HG02973 (cell line): ENCODE measurements around the gene FECH.
"Not testable (repeated sequence)": the region's sequence is repeated elsewhere in the genome, so short reads cannot be mapped to it uniquely, and the experiment has no call there.

ENCODE experiments used
- ATAC-seq: cut with Tn5 transposase; IDR thresholded peaks from one replicate; pipeline ENCODE4 v1.9.1; 2021; ENCODE audit warnings: moderate library complexity; ENCODE audit not compliant: unreplicated experiment

FECH gene, protein sequence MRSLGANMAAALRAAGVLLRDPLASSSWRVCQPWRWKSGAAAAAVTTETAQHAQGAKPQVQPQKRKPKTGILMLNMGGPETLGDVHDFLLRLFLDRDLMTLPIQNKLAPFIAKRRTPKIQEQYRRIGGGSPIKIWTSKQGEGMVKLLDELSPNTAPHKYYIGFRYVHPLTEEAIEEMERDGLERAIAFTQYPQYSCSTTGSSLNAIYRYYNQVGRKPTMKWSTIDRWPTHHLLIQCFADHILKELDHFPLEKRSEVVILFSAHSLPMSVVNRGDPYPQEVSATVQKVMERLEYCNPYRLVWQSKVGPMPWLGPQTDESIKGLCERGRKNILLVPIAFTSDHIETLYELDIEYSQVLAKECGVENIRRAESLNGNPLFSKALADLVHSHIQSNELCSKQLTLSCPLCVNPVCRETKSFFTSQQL

DNA sequence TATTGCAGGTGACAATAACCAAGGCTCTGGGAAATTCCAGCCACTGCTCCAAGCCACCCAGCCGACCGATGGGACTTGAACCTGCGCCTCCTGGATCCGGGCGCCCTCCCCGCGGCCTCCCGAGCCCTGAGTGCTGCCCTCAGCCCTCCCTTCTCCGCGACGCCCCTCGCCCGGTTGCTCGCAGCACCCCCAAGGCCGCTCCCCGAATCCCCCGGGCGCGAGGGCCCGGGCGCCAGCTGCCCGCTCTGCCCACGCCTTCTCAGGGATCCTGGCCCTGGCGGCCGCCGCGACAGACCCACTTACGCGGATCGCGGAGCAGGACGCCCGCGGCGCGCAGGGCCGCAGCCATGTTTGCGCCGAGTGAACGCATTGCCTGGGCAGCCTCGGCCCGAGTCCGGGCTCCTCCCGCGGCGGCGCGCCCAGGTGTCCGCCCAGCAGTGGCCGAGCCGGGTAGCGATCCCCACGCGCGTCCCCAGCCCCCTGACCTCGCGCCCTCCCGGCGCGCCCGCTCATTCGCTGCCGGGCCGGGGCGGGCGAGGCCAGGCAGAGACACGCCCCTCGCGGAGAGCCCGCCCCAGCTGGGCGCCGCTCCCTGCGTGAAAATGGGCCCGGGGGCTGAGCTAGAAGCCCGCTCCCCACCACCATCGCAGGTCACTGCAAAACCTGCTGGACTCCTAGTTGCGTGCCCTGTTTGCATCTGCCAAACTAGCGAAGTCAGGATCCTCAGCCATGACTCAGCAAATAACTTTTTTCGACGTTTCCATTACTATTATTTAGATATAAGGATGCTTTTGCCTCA, at the start of gene FECH:
Gene FECH (minus strand): TSS at position 452 of the 799 bp plus-strand sequence. CDS start 82 bp downstream, at position 370.
- ATAC-seq: peak; percentile 79

DNA sequence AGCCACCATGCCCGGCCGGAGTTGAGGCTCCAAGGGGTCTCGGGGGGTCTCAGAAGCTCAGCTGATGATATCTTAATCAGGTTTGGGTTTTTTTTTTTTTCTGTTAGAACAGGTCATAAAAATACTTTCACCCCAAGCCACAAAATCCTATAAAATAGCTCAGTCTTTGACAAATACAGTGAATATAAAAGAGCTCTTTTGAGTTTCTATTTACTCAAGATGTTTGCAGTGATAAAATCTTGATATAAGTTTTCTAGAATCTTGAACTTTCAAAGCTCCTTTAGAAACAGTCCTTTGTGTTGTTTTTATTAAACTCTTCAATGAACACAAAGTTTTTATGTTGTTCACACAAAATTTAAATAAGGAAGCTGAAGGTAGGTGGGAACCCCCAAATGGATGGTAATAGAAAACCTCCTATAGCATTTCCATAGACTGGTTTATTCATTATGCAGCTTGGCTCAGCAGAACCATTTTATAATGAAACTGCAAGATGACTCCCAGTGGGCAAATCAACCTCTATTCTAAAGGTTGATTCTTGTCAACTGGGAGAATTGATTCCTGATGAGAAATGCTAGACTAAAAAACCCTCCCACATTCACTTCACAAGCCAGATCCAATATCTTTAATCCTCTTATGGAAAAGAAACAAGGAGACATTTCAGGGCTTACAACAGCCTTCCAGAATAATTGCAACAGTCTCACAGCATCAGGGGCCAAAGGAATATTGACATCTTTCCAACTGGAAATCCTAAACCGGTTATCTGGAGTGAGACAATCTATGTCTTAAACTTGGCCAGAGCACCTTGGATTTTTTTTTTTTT, 48.7 kb upstream of the FECH start:
- ATAC-seq: no peak

- ATAC-seq: no peak
Measured at GRCh38 chr18:57631697-57632096, 45.2 kb upstream of the FECH start.

DNA sequence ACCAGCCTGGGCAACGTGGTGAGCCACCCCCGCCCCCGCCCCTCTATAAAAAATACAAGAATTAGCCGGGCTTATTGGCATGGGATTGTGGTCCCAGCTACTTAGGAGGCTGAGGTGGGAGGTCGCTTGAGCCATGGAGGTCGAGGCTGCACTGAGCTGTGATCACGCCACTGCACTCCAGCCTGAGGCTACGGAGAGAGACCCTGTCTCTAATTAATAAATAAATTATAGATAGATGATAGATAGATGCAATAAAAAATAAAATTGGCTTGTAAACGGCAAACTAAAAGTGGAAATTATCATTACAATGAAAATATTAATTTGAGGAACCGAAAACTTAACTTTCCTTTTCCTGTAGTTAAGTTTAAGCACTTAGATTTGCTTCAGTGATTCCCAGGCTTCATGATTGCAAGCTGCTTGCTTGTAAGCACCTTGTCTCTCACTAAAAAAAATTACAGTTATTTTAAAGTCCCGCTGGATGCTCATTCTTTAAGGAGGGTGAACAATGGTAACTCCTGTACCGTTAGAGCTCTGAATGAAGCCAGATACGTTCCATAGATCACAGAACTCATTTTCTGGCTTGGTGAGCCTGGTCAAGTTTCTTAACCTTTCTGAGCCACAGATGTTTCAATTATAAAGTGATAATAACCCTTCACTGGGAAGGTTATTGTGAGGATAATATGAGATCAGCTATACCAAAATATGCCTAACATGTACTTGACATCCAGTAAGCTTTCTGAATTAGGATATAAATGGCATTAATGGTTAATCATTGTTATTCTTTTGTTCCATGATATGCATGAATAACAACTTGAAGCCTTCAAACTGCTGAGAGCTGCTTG, 44.5 kb upstream of the FECH start:
- no peak for ATAC-seq

DNA sequence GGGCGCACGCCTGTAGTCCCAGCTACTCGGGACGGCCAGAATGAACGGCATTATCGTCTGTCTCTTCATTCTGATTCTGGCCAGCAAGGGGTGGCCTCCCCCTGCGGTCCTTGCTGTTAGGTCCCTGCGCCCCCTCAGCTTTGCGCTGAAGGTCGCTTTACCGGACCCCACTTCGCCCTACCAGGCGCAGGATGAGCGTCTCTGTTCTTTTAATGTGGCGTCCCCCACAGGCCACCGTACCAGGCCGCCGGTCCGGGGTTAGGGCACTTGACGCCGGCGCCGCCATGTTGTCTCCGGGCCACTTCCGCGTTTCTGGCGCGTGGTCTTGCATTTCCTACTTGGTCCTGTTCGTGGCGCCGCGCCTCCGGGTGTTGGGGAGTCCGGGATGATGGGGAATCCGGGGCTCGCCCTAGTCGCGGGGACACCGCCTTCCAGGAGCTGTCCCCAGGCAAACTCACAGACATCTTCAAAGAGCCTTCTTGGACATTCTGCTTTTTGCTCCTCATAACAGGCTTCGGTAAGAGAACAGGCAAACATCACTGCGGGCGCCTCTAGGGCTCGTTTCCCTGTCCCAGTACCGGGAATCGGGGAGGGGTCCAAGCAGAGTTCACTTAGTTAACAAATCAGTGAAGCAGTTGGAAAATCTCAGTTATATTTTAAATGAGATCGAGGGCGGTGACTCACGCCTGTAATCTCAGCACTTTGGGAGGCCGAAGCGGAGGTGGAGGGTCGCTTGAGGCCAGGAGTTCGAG, 43.7 kb upstream of the FECH start:
- ATAC-seq: peak; percentile 90

GRCh38 chr18:57629422-57629821, 42.9 kb upstream of the FECH start:
- ATAC-seq: no peak

DNA sequence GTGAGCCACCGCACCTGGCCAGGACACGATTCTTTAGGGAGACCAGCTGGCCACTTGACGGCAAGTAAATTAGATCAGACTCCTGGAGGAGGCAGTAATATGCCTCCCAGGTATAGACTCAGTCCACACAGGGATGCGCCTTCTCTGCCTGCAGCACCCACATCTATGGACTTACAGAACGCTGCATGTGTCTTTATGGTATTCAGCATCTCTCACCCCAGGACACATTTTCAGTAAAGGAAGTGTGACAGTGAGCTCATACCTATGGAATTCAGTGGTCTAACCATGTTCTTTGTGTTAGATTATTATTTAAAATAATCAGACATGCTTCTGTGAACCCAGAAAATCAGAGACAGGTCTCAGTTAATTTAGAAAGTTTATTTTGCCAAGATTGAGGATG, 41.0 kb upstream of the FECH start:
- no peak for ATAC-seq

DNA sequence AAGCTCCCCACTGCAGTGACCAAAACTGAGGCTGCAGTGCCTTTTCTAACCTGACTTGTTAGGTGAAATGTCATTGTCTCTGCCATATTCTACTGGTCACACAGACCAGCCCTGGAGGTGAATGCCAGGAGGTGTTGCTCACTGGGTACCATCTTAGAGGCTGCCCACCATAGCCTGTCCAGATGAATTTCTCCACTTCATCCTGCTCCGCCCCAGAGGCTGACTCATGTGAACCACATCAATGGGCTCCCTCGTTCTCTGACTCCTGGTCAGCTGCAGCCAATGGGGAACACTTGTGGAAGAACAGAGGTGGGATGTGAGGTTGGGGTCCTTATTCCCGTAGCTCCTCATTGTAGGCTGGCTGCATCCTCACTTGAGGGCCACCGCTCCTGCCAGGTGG, 38.5 kb upstream of the FECH start:
- no peak for ATAC-seq

DNA sequence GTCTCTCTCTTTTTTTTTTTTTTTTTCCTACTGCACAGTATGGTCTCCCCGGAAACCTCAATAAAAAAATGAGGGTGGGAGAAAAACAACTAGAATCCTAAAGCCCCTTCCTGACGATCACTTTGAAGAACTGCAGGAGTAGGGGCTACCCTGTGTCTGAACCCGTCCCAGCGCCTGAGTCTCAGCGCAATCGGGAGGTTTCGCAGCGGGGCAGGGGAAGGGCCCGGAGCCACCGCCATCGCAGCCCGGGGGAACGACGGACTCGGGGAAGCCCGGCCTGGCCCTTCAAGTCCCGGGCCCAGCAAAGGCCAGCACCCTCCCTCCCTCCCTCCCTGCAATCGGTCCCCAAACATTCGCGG, 34.7 kb upstream of the FECH start:
- peak; percentile 16 for ATAC-seq

DNA sequence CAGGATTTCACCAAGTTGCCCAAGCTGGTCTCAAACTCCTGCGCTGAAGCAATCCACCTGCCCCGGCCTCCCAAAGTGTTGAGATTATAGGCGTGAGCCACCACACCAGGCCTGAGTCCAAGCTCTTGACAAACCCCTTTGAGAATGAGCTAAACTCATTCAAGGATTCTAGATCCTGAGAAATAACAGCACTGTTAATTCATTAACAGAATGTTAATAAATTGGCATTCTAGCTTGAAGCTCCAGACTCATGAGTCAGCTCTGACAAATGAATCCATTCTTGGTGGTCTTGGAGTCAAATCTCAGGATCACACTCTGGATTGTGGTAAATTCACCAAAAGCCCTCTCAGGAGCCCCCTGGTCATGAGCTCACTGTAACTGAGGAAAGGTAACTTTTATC, 33.4 kb upstream of the FECH start:
- ATAC-seq: no peak

- ATAC-seq: no peak
Measured at GRCh38 chr18:57618910-57619309, 32.4 kb upstream of the FECH start.

DNA sequence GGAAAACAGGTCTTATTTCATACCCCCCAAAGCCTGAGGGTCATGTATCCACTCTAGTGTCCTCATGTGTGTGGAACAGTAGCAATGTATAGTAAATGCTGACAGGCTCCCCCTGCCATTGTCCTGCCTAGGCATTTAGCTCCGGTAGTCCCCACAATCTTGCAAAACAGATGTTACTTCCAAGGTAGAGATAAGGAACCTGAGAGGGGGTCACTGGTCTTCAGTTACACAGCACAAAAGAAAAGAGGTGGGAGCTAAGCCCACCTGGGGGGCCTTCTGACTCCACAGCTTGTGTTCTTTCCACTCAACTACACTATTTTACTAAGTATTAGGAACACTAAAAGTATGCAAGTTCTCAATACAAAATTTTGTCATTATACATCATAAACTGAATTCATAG, 17.4 kb upstream of the FECH start:
- ATAC-seq: no peak

DNA sequence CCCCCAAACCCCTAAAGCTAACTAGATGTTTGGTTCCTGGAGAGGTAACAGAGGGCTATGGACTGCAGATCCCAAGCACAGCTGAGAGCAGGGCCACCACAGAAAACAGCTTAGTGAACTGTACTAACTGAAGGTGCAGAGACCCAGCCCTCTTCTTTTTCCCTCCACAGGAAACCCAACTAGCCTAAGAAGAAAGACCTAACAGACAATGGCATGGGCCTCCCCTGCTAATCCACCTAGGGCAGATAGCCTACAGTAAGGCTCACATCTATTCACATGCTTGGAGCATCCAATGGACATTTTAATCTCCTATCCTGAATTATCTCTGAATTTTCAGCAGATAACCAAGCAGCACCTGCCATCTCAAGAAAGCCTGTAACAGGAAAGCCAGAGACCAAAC, 8.8 kb upstream of the FECH start:
- no peak for ATAC-seq

DNA sequence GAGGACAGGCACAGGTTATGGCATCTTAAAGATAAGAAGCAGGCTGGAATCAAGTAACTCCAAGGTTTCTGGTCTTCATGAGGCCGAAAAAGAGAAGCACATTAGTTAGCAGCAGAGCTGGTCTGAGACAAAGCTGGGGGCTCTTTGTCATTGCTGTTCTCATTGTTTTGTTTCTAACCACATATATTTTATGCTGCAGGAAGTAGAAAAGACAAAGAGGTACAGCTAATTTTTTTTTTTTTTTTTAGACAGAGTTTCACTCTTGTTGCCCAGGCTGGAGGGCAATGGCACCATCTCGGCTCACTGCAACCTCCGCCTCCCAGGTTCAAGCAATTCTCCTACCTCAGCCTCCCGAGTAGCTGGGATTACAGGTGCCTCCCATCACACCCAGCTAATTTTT, 6.2 kb upstream of the FECH start:
- not testable (repeated sequence) for ATAC-seq

DNA sequence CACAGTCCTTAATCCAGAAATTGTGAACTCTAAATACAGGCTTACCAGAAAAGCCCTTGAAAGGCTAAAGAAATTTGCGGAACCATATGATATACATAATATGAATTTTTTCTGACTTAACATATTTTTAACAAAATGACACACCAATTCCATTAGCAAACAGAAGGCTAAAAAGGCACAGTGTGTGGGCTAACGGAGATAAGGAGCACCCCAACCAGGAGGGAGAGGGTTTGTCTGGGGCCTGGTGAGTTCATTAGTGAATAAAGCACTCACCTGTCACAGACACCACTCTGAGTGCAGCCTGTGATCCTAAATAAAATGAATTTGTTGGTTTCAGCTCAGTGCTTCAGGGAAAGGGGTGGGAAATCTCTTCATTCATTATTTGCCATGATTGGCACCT, 2.7 kb upstream of the FECH start:
- no peak for ATAC-seq

- no peak for ATAC-seq
Measured at GRCh38 chr18:57587098-57587661, 678 bp upstream of the FECH start.

- peak; percentile 7 for ATAC-seq
Measured at GRCh38 chr18:57585855-57586250, 649 bp downstream of the FECH start.

- ATAC-seq: no peak
Measured at GRCh38 chr18:57585421-57585820, 1.1 kb downstream of the FECH start.

GRCh38 chr18:57584444-57584843, 2.1 kb downstream of the FECH start:
- no peak for ATAC-seq
